NCI-H2196 treated with DMSO at 0.1 percent for 48 hours (cell line): ENCODE results near the gene CSF2RB.
A peak's percentile ranks its signal among the peaks of the same experiment; 100 is the strongest.
"Not testable (repeated sequence)": the region's sequence is repeated elsewhere in the genome, so short reads cannot be mapped to it uniquely, and the experiment has no call there.

ENCODE experiments used
- DNase-seq: peaks from one replicate; lab custom pipeline; 2025; ENCODE audit not compliant: unreplicated experiment; lab: John Stamatoyannopoulos, UW

The CSF2RB gene

DNA sequence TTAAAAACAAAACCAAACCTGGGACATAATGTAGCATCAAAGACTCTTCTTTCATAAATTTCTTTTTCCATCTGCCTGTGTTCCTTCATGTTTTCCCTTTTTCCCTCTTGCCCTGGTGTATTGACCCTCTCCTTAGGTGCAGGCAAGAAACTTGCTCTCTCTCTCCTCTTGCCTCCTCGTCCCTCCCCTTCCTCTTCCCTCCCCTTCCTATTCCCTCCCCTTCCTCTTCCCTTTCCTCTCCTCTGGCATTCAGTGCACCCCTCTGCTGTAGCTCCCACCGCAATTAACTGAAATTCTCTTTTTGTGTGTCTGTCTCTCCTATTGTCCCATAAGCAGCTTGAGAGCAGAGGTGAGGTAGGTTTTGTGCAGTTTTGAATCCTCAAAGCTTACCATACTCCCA, 49.9 kb downstream of the CSF2RB start:
- DNase-seq: no peak

DNA sequence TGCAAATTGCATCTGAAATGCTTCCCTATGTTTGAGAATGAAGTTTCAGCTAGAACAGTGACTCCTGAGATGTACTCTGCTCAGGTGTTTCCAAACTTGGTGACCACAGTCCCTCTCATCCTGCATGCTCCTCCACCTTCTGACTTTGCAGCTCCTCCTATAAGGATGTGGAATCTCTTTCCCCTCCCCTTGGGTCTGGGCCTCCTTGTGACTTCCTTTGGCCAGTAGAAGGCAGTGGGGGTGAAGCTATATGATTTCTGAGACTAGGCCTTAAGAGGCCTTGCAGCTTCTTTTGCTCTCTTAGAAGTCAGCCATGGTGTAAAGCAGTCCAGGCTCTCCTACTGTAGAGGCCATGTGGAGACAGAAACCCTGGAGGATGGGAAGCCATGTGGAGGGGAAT, 50.7 kb downstream of the CSF2RB start:
- no peak for DNase-seq

DNA sequence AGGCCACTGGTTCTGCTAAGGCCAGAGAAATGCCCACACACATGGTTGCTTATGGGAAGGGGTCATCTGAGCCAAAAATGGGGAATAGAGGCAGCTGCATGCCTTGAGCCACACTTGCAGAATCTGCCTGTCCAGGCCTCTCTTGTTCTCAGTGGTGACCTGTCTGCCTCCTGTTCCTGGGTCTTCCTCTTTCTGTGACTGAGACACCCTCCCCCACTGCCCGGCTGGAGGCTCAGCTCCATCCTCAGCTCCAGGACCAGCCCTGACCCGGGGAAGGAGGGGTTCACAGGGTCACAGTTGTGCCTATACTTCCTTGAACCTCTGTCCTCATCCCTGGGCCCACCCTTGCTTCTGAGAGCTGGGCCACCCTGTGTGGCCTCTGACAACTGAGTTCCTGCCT, 52.3 kb downstream of the CSF2RB start:
- no peak for DNase-seq

DNA sequence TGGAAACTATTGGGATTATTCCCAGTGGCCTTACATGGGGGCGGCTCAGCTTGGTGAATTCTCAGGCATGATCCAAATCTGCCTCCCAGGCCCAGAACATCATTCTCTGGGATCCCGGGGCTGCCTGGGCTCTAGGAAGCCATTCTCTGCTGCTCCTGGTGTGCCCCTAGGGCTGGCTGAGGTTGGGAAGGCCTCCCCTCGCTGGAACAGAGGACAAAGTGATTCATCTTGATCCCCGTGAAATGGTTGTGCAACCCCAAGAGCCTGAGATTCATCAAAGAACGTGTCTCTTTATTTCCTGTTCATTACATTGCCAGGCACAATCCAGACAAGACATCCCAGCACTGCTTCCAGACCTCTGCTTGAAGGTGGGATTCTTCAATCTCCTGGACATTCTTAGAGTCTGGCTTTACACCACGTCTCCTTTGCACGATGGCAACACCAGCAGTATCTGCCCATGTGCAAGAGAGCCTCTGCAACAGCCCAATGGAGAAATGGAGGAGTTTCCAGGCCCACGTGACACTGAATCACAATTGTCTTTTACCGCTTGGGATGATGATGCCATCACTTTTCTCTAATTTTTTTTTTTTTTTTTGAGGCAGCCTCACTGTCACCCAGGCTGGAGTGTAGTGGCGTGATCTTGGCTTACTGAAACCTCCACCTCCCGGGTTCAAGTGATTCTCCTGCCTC, 53.6 kb downstream of the CSF2RB start:
- DNase-seq: no peak

DNA sequence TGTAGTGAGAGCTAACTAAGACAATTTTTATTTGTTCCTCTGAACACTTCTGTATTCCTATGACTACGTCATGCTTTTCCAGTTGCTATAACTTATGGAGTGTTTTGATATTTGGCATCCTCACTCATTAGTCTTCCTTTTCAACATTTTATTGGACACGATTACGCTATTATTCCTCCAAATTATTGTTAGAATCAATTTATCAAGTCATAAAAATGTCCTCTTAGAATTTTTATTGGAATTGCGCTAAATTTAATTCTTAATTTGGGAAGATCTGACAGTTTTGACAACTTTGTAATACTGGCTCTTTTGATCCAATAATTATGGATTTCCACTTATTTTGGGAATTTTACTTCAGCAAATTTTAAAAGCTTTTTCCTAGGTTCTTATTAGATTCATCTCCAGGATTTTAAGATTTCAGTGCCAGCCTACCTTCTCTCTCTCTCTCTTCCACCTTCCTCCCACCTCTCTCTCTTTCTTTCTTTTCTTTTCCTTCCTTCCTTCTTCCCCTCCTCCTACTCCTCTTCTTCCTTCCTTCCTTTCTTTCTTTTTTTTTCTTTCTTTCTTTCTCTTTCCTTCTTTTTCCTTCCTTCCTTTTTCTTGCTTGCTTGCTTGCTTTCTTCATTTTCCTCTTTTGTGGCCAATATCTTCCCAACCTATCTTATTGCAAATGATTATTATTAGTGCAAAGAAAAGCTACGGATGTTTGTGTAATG, 55.0 kb downstream of the CSF2RB start:
- no peak for DNase-seq

DNA sequence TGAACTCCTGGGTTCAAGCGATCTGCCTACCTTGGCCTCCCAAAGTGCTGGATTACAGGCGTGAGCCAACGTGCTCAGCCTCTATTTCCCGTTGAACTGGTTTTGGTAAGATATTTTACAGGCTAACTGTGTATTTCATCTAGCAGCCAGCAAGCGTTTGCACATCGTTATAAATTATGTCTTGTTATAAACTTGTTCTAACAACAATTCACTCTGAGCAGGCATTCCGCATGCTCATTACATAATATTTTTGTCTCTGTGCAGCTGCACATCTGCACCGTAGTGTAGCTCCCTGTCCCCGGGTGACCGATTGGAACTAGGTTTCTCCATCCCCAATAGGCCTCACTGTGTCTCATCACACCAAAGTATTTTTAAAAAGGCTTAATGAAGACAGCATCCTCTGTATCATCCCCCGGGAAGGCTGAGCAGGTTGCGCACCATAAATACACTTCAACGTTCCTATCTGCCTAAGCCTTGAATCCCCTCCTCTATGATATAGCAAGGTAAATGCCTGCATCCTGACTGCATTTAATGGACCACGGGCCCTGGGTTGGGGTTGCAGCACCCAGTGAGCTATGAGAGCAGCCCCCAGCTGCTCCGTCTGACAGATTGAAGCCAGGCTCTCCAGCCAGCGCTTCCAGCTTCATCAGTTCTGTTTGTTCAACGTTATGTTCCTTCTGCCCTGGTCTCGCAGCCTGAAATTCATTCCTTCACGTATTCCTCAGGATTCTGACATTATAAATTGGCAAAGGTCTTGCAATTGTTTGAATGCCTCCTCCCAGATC, 58.1 kb downstream of the CSF2RB start:
- DNase-seq: no peak

DNA sequence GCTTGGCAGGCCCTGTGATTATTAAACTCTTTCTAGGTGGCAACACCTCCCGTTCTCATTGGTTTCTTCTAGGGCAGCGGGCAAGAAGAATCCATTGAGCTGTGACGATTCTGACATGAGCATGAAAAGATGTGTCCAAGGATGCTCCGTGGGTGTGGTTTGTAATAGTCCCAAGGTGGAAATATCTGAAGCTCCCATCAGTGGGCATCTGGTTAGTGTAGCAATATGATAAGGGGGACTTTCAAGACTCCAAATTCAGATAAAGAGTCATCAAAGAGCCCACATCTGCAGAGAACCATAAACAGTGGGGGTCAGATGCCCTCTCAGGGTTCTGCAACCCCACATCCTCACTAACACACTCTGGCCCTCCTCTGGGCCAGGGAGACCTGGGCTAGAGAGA, 63.2 kb downstream of the CSF2RB start:
- no peak for DNase-seq

DNA sequence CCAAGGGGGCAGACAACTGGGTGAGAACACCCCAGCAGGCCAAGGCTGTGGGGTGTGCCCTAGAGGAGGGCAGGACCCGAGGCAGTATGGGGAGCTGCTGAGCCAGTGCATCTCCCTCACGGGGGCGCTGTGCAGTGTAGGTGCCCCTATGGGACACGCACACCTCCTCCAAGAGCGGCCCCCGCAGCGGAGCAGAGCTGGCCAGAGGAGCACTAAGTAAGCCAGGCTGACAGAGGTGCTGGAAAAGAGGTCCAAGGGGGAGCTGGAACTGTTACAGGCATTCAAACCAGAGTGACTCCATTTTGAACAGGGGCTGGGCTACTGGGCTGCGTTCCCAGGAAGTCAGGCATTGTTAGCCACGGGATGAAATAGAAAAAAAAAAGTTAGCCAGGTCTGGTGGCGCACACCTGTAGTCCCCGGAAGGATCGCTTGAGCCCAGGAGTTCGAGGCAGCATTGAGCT, 64.0 kb downstream of the CSF2RB start:
- DNase-seq: no peak

DNA sequence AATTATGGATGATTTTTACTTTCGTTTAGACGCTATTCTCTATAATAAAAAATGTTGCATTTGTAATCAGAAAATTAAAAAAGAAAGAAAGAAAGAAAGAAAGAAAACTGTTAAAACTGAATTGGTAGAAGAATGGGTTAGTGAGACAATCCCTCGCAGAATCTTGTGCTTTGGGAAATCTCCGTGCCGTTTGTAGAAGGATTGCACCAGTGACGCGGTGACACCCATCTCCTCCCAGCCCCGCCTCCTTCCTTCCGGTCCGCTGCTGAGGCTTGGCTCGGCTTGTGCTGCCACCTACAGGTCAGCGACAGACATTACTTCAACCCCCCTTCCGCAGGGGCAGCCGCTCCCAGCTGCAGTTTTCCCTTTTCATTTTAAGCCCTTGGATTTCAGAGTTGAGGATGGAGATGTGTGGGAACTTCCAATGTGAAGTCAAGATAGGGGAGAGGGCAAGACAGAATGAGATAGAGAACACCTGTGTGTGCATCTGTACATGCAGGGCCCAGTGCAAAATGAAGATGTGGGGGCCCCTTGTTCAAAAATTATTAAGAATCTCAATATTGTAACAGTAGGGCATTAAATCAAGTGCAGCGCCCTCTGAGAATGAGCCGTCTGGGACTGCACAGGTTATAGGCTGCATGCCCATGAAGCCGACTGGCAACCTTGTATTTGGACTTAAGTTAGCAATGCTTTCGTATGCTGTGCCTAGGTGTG, 64.7 kb downstream of the CSF2RB start:
- peak; percentile 55 for DNase-seq

DNA sequence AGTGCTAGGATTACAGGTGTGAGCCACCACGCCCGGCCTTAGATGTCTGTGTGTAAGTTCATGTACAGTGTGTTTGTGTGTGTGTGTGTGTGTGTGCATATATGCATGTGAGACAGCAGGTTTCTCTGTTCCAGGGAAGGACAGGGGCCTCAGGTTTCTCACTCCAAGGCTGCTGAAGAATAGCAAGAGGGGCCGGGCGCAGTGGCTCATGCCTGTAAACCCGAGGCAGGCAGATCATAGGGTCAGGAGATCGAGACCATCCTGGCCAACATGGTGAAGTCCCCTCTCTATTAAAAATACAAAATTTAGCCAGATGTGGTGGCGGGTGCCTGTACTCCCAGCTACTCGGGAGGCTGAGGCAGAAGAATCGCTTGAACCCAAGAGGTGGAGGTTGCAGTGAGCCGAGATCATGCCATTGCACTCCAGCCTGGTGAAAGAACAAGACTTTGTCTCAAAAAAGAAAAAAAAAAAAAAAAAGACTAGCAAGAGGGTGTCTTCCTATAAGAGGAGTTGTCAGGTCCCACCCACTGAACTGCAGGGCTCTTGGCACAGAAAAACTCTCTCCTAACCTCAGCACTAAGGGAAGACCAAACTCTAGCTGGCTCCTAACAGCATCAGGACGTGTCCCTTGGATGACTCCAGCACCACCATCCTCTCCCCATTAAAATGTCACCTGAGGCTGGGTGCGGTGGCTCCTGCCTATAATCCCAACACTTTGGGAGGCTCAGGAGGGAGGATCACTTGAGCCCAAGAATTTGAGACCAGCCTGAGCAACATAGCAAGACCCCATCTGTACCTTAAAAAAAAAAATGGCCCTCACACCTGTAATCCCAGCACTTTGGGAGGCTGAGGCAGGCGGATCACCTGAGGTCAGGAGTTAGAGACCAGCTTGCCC, 65.8 kb downstream of the CSF2RB start:
- no peak for DNase-seq

DNA sequence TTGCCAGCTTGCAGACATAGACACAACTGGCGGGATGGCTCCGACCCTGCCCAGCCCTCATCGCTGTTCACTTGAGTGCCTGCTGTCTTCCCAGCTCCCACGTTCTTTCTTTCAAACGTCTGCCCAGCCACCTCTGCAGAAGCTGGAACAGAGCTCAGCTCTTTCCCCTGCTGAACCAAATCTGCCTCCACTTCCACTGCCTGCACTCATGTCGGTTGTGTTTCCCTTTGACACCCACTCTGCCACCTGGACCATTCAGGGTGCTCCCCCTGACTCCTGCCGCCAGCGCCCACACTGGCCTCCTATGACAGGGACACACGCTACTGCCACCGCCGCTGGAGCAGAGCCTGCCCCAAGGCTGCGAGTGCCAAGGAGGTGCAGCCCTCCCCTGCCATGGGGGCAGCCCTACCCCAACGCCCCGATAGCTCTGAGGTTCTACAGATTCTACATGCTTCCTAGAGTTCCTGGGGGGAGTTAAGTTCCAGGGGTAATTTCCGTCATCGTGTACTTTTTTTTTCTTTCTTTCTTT, 67.9 kb downstream of the CSF2RB start:
- DNase-seq: no peak

DNA sequence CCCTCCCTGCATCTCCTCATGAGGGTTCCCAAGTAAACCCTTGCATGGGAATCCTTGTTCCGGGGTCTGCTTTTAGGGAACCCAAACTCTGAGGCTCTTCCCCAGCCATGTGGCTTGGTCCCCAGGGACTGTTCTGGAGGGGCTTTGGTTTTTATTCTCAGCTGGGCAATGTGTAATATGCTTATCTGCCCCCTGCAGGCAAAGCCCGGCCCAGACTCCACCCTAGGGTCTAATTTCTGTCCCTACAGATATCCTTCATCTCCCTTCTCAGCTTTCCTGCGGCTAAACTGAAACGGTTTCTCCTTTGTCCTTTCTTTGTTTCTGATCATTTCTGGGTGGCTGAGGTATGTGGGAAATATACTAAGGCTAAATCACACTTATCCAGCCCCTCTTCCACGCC, 68.7 kb downstream of the CSF2RB start:
- no peak for DNase-seq

DNA sequence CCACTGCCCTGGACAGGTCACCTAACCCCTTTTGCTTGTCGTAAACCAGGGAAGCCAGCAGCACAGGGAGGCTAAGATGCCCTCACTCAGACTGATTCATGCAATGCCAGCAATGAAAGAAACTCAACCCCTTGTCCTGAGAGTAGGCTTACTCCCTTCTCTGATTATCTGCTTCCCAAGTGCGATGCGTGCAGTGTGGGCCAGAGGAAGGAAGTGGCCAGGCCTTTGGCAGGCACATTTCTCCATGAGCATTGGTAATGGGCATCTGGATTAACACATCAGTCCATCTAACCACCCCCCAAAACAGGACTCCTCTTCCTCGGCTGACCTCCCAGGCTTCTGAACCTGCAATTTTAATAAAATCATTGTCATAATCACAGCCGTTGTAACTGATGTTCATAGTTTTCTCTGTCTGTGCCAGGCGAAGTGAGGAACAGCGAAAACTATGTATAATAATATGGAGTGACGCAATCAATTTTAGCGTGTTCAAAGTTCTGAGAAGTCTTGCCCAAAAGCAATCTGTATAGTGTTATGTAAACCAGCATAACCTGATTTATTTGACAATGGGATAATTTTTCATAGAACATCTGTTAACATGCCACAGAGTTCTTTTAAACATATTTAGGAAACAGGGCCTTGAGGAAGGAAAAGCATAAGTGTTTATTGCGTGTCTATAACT, 71.9 kb downstream of the CSF2RB start:
- DNase-seq: no peak

DNA sequence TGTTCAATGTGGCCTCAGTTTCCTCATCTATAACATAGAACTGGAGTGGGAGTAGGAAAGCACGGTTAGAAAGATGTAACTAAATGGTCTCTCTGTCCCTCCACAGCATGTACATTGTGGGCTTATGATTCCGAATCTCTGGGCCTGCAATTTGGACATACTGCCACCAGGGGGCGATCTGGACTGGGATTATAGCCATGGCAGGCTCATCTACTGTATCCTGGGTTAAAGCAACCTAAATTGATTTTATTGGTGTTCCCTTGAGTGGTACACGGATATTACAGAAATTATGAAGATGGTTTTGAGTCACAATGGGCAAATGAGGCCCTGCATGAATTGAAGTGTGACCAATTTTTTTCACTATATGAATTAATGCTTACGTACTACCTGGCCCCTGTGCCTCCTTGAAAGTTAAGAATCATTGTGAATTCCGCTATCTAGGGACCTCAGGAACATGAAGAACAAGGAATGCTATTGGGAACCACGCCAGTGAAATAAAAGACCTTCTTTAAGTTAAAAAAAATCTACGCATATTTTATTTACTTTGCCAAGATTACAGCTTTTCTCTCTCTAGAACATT, 72.9 kb downstream of the CSF2RB start:
- no peak for DNase-seq

DNA sequence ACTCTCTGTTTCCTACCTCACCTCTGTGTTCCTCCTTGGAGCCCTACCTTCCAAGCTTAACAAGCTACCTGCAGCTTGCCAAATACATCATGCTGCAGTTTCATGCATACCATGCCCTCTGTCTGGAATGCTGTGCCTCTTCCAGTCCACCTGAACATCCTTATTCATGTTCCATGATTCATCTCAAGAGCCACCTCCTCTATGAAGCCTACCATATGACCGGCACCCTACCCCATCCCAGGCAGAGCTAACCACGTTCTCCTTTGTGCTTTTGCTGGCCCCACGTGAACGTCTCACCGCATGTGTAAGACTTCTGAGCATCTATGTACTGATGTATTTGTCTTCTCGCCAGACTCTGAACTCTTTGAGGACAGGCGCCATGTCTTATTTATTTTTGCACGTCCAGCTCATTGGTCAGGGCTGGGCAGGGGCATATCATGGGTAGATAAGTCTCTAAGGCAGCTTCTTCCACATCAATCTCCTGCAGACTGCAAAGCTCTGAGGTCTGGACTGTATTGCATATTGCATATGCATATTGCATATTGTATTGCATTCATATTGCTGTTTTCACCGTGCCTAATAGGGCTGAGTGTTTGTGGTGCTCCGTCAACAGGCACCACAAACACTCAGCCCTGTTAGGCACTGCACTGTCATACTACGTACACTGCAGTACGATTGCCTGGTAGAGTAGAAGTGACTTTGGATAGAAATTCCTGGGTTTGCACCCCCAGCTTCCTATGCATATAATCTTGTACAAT, 74.8 kb downstream of the CSF2RB start:
- no peak for DNase-seq

DNA sequence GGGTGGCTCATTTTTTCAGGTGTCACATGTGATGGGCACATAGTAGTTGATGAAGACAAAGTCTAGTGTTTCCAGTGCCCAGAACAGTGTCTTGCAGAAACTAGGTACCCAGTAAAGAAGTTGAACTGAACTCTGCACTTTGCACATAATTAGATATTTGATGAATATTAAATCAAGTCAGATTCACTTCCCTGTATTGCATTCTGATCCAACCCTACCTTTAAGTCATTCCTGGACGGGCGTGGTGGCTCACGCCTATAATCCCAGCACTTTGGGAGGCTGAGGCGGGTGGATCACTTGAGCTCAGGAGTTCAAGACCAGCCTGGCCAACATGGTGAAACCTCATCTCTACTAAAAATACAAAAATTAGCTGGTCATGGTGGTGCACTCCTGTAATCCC, 75.6 kb downstream of the CSF2RB start:
- DNase-seq: not testable (repeated sequence)
